ENCODE data around the gene RORB. TPM values are rescaled to one million over a fixed set of nuclear protein-coding genes. Genes with fewer than 3 reads are reported as not detected.

RORB gene
- total and polyA plus RNA-seq, 4 donors = 0.01 to 0.05 TPM; not detected in 2

DNA sequence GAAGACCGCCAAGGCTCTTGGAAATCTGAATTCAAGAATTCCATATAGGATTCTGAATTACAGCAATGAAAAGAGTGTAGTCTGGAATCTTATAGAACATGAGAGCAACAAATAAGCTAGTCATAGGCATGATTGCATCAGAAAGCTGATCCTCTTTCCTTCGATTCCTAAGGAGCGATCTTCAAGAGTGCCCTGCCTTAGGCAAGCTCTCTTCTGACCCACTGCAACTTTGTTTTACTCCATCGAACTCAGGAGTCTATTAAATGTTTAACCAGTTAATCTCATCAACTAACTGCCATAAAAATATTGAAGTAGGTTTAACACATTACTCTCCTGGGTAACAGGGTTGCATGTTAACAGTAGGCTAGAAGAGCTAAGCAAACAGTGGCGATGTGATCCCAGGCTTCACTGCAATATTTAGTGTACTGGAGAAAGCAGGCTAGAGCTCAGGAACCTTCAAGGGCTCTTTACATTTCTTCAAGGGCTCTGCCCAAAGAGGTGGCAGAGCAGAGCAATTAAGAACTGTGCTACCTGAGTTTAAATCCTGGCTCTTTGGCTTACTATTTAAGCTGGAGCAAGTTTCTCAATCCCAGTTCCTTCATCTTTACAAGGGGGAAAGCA lies 146.3 kb downstream of the RORB start (continued):
- TF ChIP-seq NR2F2 (IDR thresholded peaks at IDR 0.05) (no peak), HNF4G (IDR thresholded peaks at IDR 0.05) (no peak)

DNA sequence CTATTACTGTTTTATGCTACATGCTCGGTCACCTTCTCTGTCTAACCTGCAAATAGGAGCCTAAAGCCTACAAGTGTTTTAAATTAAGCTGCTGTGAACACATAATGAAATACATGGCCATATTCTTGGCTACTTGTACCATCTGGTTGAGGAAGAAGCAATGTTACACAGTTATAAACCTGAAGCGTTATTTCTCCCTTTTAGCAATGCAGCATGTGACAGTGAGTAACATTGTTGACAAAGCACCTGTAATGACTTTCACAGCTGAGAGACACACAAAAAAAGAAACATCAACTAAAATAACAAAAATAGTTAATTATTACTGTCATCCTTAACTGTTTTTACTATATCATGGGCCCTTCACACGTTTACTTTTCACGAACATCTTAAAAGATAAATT lies 146.9 kb downstream of the RORB start:
- WGBS = 65% methylated on average over 4 of the region's 4 CpGs
- Histone ChIP-seq H3K9ac (ENCODE audit: low read depth in 1 of 2, low read length in 2 of 2) (no peak overlapping the region), H3K4me3 (ENCODE audit: low read depth in 1 of 3, low read length in 3 of 3) (no peak overlapping the region), H3K9me3 (ENCODE audit: control insufficient read depth in 4 of 4, low read length in 3 of 4) (peaks cover 0 to 4% (median 0%) of the 10 kb centered on the region in 4 donors), H3K36me3 (ENCODE audit: control insufficient read depth in 4 of 4, insufficient read depth in 3 of 4, low read depth in 1 of 4, low read length in 3 of 4) (no peaks in the 10 kb centered on the region), H3K4me1 (ENCODE audit: control insufficient read depth in 4 of 4, insufficient read depth in 4 of 4, low read length in 3 of 4) (no peaks in the 10 kb centered on the region), H3K27ac (ENCODE audit: low read depth in 1 of 2, low read length in 2 of 2) (no peak overlapping the region), H3K27me3 (ENCODE audit: control insufficient read depth in 4 of 4, insufficient read depth in 4 of 4, low read length in 3 of 4) (peaks cover 0 to 4% (median 0%) of the 10 kb centered on the region in 4 donors)
- DNase-seq (ENCODE audit: low spot score) = no peak
- TF ChIP-seq SP1 (IDR thresholded peaks at IDR 0.05) (no peak), TAF1 (conservative IDR thresholded peaks at IDR 0.05) (no peak), YY1 (IDR thresholded peaks at IDR 0.05) (no peak), RAD21 (IDR thresholded peaks at IDR 0.05) (no peak), HNF4G (IDR thresholded peaks at IDR 0.05) (no peak), GABPA (IDR thresholded peaks at IDR 0.05 in 1 of 2, conservative IDR thresholded peaks at IDR 0.05 in 1 of 2) (no peak), HNF4A (conservative IDR thresholded peaks at IDR 0.05) (no peak), FOXA2 (IDR thresholded peaks at IDR 0.05) (no peak), JUND (IDR thresholded peaks at IDR 0.05) (no peak)

DNA sequence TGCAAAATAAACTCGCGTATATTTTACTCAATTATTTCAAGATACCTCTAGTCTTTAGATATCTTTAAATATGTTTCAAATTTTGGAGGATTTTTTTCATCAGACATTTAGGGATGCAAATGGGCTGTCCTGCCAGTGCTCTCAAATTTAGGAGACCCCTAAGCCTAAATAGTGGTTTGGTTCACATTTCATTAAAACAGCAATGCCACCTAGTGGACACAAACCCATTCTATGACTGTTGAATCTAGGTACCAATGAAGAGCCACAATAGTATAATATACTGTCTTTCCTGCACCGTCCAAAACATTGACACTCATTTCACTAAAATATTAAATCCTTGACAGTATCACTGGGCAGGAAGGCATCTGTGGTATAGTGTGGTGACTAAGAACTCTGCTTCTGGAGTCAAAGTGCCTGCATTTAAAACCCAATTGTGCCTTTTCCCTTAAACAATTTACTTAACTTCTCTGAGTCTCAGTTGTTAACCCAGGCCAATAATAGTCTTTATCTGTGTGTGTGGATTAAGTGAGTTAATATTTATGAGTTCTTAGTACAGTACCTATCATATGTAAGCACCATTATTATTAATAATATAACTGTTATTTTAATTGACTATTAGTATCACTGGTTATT lies 148.0 kb downstream of the RORB start:
- H3K36me3 ChIP-seq (ENCODE audit: control insufficient read depth in 4 of 4, insufficient read depth in 3 of 4, low read depth in 1 of 4, low read length in 3 of 4) = no peaks in the 10 kb centered on the region
- TF ChIP-seq, protein P1, sequence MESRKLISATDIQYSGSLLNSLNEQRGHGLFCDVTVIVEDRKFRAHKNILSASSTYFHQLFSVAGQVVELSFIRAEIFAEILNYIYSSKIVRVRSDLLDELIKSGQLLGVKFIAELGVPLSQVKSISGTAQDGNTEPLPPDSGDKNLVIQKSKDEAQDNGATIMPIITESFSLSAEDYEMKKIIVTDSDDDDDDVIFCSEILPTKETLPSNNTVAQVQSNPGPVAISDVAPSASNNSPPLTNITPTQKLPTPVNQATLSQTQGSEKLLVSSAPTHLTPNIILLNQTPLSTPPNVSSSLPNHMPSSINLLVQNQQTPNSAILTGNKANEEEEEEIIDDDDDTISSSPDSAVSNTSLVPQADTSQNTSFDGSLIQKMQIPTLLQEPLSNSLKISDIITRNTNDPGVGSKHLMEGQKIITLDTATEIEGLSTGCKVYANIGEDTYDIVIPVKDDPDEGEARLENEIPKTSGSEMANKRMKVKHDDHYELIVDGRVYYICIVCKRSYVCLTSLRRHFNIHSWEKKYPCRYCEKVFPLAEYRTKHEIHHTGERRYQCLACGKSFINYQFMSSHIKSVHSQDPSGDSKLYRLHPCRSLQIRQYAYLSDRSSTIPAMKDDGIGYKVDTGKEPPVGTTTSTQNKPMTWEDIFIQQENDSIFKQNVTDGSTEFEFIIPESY (IDR thresholded peaks at IDR 0.05) = no peak
- TF ChIP-seq, protein P2, sequence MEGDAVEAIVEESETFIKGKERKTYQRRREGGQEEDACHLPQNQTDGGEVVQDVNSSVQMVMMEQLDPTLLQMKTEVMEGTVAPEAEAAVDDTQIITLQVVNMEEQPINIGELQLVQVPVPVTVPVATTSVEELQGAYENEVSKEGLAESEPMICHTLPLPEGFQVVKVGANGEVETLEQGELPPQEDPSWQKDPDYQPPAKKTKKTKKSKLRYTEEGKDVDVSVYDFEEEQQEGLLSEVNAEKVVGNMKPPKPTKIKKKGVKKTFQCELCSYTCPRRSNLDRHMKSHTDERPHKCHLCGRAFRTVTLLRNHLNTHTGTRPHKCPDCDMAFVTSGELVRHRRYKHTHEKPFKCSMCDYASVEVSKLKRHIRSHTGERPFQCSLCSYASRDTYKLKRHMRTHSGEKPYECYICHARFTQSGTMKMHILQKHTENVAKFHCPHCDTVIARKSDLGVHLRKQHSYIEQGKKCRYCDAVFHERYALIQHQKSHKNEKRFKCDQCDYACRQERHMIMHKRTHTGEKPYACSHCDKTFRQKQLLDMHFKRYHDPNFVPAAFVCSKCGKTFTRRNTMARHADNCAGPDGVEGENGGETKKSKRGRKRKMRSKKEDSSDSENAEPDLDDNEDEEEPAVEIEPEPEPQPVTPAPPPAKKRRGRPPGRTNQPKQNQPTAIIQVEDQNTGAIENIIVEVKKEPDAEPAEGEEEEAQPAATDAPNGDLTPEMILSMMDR (IDR thresholded peaks at IDR 0.05; ENCODE audit: low read depth, low read length, missing input control) = peak; percentile 15
- TF ChIP-seq RAD21 (IDR thresholded peaks at IDR 0.05) = peak in 1 of 2 donors; percentile 31
- no peak overlapping the region for H3K9ac ChIP-seq (ENCODE audit: low read depth in 1 of 2, low read length in 2 of 2)
- peaks cover 0 to 4% (median 0%) of the 10 kb centered on the region in 4 donors for H3K9me3 ChIP-seq (ENCODE audit: control insufficient read depth in 4 of 4, low read length in 3 of 4)
- no peaks in the 10 kb centered on the region for H3K4me1 ChIP-seq (ENCODE audit: control insufficient read depth in 4 of 4, insufficient read depth in 4 of 4, low read length in 3 of 4)
- no peak overlapping the region for H3K4me3 ChIP-seq (ENCODE audit: low read depth in 1 of 3, low read length in 3 of 3)
- no peak overlapping the region for H3K27ac ChIP-seq (ENCODE audit: low read depth in 1 of 2, low read length in 2 of 2)
- WGBS = 62% methylated on average over 3 of the region's 3 CpGs
- no peaks in the 10 kb centered on the region for H3K27me3 ChIP-seq (ENCODE audit: control insufficient read depth in 4 of 4, insufficient read depth in 4 of 4, low read length in 3 of 4)
- no peak for DNase-seq (ENCODE audit: low spot score)

All from liver (tissue), 9 donors.